GM19099 (cell line): ENCODE results near the gene TMPRSS6.

ENCODE experiments used
- POLR2A ChIP-seq: IDR thresholded peaks from 3 replicates; pipeline ENCODE4 v1.6.1; 2011; ENCODE audit warnings: low read depth; ENCODE audit not compliant: insufficient read length; ENCODE audit errors: extremely low read depth

TMPRSS6 gene

GRCh38 chr22:37112084-37112728 lies 2.7 kb upstream of the TMPRSS6 start:
- no peak for TF ChIP-seq POLR2A

GRCh38 chr22:37111156-37111717 lies 1.7 kb upstream of the TMPRSS6 start:
- no peak for TF ChIP-seq POLR2A

- no peak for TF ChIP-seq POLR2A
Observed at GRCh38 chr22:37107816-37108621, 1.5 kb downstream of the TMPRSS6 start.

GRCh38 chr22:37105990-37106389 lies 3.5 kb downstream of the TMPRSS6 start:
- no peak for TF ChIP-seq POLR2A

GRCh38 chr22:37105154-37105553 lies 4.4 kb downstream of the TMPRSS6 start:
- no peak for TF ChIP-seq POLR2A

- TF ChIP-seq POLR2A = no peak
Observed at GRCh38 chr22:37103656-37104452, 5.7 kb downstream of the TMPRSS6 start.

GRCh38 chr22:37103151-37103550 lies 6.4 kb downstream of the TMPRSS6 start:
- TF ChIP-seq POLR2A = no peak

GRCh38 chr22:37101311-37102066 lies 8.0 kb downstream of the TMPRSS6 start:
- no peak for TF ChIP-seq POLR2A

- no peak for TF ChIP-seq POLR2A
Observed at GRCh38 chr22:37100589-37101127, 8.9 kb downstream of the TMPRSS6 start.

- no peak for TF ChIP-seq POLR2A
Observed at GRCh38 chr22:37098976-37099591, 10.4 kb downstream of the TMPRSS6 start.

GRCh38 chr22:37097346-37097745 lies 12.2 kb downstream of the TMPRSS6 start:
- no peak for TF ChIP-seq POLR2A

GRCh38 chr22:37095113-37095512 lies 14.4 kb downstream of the TMPRSS6 start:
- TF ChIP-seq POLR2A = no peak

- TF ChIP-seq POLR2A = no peak
Observed at GRCh38 chr22:37094239-37094638, 15.3 kb downstream of the TMPRSS6 start.

GRCh38 chr22:37092997-37093396 lies 16.5 kb downstream of the TMPRSS6 start:
- TF ChIP-seq POLR2A = no peak
